HL-60 (cell line): ENCODE data around the gene PTPRD.

Experiments used
- POLR2AphosphoS5 ChIP-seq: IDR thresholded peaks from 2 replicates; pipeline ENCODE4 v1.6.1; 2012; ENCODE audit warnings: low read depth
- SPI1 ChIP-seq: IDR thresholded peaks from 2 replicates; pipeline ENCODE4 v1.6.1; 2012; ENCODE audit warnings: low read depth, mild to moderate bottlenecking, borderline replicate concordance
- TF ChIP-seq, protein P1 (sequence below): IDR thresholded peaks from one replicate; pipeline ENCODE4 v1.5.1; 2011; ENCODE audit warnings: low read length, control low read depth, inconsistent platforms; ENCODE audit not compliant: insufficient read depth
- TF ChIP-seq, protein P2 (sequence below): IDR thresholded peaks from 2 replicates; pipeline ENCODE4 v1.6.1; 2012; ENCODE audit warnings: low read depth; ENCODE audit not compliant: insufficient replicate concordance

GRCh38 chr9:8736805-8737204 lies 1876.0 kb downstream of the PTPRD start:
- TF ChIP-seq, protein P1, sequence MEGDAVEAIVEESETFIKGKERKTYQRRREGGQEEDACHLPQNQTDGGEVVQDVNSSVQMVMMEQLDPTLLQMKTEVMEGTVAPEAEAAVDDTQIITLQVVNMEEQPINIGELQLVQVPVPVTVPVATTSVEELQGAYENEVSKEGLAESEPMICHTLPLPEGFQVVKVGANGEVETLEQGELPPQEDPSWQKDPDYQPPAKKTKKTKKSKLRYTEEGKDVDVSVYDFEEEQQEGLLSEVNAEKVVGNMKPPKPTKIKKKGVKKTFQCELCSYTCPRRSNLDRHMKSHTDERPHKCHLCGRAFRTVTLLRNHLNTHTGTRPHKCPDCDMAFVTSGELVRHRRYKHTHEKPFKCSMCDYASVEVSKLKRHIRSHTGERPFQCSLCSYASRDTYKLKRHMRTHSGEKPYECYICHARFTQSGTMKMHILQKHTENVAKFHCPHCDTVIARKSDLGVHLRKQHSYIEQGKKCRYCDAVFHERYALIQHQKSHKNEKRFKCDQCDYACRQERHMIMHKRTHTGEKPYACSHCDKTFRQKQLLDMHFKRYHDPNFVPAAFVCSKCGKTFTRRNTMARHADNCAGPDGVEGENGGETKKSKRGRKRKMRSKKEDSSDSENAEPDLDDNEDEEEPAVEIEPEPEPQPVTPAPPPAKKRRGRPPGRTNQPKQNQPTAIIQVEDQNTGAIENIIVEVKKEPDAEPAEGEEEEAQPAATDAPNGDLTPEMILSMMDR, result no peak
- TF ChIP-seq POLR2AphosphoS5 (no peak), SPI1 (no peak)
- TF ChIP-seq, protein P2, sequence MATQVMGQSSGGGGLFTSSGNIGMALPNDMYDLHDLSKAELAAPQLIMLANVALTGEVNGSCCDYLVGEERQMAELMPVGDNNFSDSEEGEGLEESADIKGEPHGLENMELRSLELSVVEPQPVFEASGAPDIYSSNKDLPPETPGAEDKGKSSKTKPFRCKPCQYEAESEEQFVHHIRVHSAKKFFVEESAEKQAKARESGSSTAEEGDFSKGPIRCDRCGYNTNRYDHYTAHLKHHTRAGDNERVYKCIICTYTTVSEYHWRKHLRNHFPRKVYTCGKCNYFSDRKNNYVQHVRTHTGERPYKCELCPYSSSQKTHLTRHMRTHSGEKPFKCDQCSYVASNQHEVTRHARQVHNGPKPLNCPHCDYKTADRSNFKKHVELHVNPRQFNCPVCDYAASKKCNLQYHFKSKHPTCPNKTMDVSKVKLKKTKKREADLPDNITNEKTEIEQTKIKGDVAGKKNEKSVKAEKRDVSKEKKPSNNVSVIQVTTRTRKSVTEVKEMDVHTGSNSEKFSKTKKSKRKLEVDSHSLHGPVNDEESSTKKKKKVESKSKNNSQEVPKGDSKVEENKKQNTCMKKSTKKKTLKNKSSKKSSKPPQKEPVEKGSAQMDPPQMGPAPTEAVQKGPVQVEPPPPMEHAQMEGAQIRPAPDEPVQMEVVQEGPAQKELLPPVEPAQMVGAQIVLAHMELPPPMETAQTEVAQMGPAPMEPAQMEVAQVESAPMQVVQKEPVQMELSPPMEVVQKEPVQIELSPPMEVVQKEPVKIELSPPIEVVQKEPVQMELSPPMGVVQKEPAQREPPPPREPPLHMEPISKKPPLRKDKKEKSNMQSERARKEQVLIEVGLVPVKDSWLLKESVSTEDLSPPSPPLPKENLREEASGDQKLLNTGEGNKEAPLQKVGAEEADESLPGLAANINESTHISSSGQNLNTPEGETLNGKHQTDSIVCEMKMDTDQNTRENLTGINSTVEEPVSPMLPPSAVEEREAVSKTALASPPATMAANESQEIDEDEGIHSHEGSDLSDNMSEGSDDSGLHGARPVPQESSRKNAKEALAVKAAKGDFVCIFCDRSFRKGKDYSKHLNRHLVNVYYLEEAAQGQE, result no peak
